Endothelial cell (in vitro differentiated cells): ENCODE data around the gene ZNF574. TPM values are rescaled to one million over a fixed set of nuclear protein-coding genes. Genes with fewer than 3 reads are reported as not detected.

Experiments used
- DNase-seq: peaks from one replicate; pipeline ENCODE4 v3.0.0; 2021; ENCODE audit warnings: low spot score
- H3K27ac Mint-ChIP-seq: one replicate; pipeline ENCODE4 v1.8.0; 2021; ENCODE audit warnings: mixed read lengths, inconsistent platforms; ENCODE audit not compliant: unreplicated experiment
- H3K27me3 Mint-ChIP-seq: one replicate; pipeline ENCODE4 v1.8.0; 2021; ENCODE audit warnings: mild to moderate bottlenecking, moderate library complexity, mixed read lengths, inconsistent platforms; ENCODE audit not compliant: unreplicated experiment
- H3K36me3 Mint-ChIP-seq: one replicate; pipeline ENCODE4 v1.8.0; 2021; ENCODE audit warnings: mild to moderate bottlenecking, low read depth, mixed read lengths, inconsistent platforms; ENCODE audit not compliant: unreplicated experiment
- H3K4me1 Mint-ChIP-seq: one replicate; pipeline ENCODE4 v1.8.0; 2021; ENCODE audit warnings: mild to moderate bottlenecking, mixed read lengths, inconsistent platforms; ENCODE audit not compliant: unreplicated experiment
- H3K4me3 Mint-ChIP-seq: one replicate; pipeline ENCODE4 v1.8.0; 2021; ENCODE audit warnings: mild to moderate bottlenecking, mixed read lengths, inconsistent platforms; ENCODE audit not compliant: unreplicated experiment
- H3K9me3 Mint-ChIP-seq: one replicate; pipeline ENCODE4 v1.8.0; 2021; ENCODE audit warnings: mixed read lengths, inconsistent platforms; ENCODE audit not compliant: unreplicated experiment
- CTCF ChIP-seq: fragments of 200-600 bp; sonication (generic); IDR thresholded peaks from one replicate; pipeline ENCODE4 v1.5.0; 2021; ENCODE audit warnings: antibody characterized with exemption; ENCODE audit not compliant: unreplicated experiment
- total RNA-seq: library from RNA; stranded (reverse); fragmentation: NEBNext Ultra II Directional; extraction: Animal tissue kit (Norgen Biotek cat#: 25700); gene quantifications from one replicate; pipeline ENCODE4 v1.2.1, GENCODE V29; 2021; ENCODE audit not compliant: unreplicated experiment

The ZNF574 gene
- total RNA-seq, 1 donor from 2014 or later = 19.7 TPM

DNA sequence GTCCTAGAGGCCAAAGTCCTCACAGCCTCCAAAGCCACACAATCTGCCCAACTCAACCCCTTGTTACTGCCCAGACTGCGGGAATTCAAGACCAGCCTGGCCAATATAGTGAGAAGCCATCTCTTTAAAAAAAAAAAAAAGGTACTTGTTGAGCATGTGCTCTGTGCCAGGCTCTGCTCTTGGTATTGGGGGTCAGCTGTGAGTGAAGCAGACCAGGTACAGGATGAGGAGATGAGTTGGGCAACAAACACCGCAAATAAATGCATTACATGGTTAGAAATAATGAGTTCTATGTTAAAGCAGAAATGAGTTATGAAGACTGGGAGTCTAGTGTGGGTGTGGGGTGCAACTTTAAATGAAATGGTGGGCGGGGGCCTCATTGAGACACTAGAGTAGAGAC, 15.8 kb upstream of the ZNF574 start:
- Mint-ChIP-seq H3K4me1 (peaks cover 11% of the 10 kb centered on the region), H3K27ac (no peak overlapping the region), H3K9me3 (no peaks in the 10 kb centered on the region), H3K27me3 (peaks cover 8% of the 10 kb centered on the region), H3K4me3 (no peak overlapping the region), H3K36me3 (peaks cover 24% of the 10 kb centered on the region)
- TF ChIP-seq CTCF = no peak
- no peak for DNase-seq

DNA sequence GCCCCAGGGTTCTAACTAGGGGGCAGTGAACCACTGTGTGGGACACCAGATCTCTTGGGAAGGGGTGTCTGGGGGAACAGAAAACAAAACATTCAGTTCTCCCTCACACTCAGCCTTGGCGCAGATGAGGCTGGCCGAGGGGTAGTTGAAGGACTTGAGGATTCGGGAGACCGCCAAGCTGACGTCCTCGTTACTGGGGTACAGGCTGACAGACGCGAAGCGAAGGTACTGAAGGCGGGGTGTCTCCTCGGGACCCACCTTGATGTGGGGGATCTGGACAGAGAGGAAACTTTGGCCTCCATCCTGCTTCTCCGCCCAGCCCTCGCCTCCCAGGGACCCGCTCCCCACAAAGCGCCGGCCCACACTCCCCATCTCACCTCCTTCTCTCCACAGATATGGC, 13.6 kb upstream of the ZNF574 start:
- Mint-ChIP-seq H3K27me3 (peaks cover 5% of the 10 kb centered on the region), H3K9me3 (no peaks in the 10 kb centered on the region), H3K4me1 (no peaks in the 10 kb centered on the region), H3K36me3 (peaks cover 11% of the 10 kb centered on the region), H3K27ac (no peak overlapping the region), H3K4me3 (no peak overlapping the region)
- no peak for TF ChIP-seq CTCF
- no peak for DNase-seq

DNA sequence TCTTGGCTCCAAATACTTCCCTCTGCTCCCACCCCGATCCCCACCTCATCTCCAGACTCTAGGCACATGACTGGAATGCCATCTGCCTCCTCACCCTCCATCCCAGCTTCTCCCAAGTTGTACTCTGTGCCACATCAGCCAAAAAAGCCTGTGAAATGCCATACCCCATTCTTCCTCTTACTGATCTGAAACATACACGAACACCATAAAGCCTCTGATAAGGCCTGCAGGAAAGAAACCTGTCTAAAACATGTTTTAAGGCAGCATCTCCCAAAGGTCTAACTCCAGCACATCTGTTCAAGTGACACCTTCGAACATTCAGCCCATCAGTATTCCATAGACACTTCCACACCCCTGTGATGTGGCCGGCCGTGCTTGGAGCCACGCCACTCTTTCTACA, 11.5 kb upstream of the ZNF574 start:
- H3K9me3 Mint-ChIP-seq = no peaks in the 10 kb centered on the region
- no peaks in the 10 kb centered on the region for H3K4me1 Mint-ChIP-seq
- H3K4me3 Mint-ChIP-seq = no peak overlapping the region
- TF ChIP-seq CTCF = no peak
- H3K27me3 Mint-ChIP-seq = peaks cover 5% of the 10 kb centered on the region
- DNase-seq = no peak
- no peak overlapping the region for H3K27ac Mint-ChIP-seq
- peaks cover 11% of the 10 kb centered on the region for H3K36me3 Mint-ChIP-seq

- H3K27ac Mint-ChIP-seq = no peak overlapping the region
- peaks cover 3% of the 10 kb centered on the region for H3K27me3 Mint-ChIP-seq
- H3K9me3 Mint-ChIP-seq = no peaks in the 10 kb centered on the region
- no peaks in the 10 kb centered on the region for H3K4me1 Mint-ChIP-seq
- TF ChIP-seq CTCF = no peak
- H3K4me3 Mint-ChIP-seq = no peak overlapping the region
- no peak for DNase-seq
- peaks cover 11% of the 10 kb centered on the region for H3K36me3 Mint-ChIP-seq
Measured at GRCh38 chr19:42065051-42065450, 10.9 kb upstream of the ZNF574 start.

- peaks cover 13% of the 10 kb centered on the region for H3K36me3 Mint-ChIP-seq
- TF ChIP-seq CTCF = no peak
- no peaks in the 10 kb centered on the region for H3K9me3 Mint-ChIP-seq
- H3K27ac Mint-ChIP-seq = no peak overlapping the region
- DNase-seq = no peak
- H3K4me3 Mint-ChIP-seq = no peak overlapping the region
- H3K27me3 Mint-ChIP-seq = peaks cover 3% of the 10 kb centered on the region
- peaks cover 3% of the 10 kb centered on the region for H3K4me1 Mint-ChIP-seq
Measured at GRCh38 chr19:42065511-42065910, 10.5 kb upstream of the ZNF574 start.
